ENCODE measurements around the gene CPNE7. TPM values are rescaled to one million over a fixed set of nuclear protein-coding genes. Genes with fewer than 3 reads are reported as not detected.

CPNE7 gene
- total RNA-seq, 1 donor from 2014 or later, result 1.1 TPM

- FAIRE-seq (no peak), DNase-seq (ENCODE audit: low read depth) (no peak)
- peaks cover 20% of the 10 kb centered on the region for H3K36me3 ChIP-seq (ENCODE audit: control insufficient read depth, insufficient read depth, low read length)
- H3K27me3 ChIP-seq (ENCODE audit: control insufficient read depth, insufficient read depth, low read length), result no peaks in the 10 kb centered on the region
- H3K4me3 ChIP-seq (ENCODE audit: low read depth, low read length), result no peak overlapping the region
- TF ChIP-seq, protein P1, sequence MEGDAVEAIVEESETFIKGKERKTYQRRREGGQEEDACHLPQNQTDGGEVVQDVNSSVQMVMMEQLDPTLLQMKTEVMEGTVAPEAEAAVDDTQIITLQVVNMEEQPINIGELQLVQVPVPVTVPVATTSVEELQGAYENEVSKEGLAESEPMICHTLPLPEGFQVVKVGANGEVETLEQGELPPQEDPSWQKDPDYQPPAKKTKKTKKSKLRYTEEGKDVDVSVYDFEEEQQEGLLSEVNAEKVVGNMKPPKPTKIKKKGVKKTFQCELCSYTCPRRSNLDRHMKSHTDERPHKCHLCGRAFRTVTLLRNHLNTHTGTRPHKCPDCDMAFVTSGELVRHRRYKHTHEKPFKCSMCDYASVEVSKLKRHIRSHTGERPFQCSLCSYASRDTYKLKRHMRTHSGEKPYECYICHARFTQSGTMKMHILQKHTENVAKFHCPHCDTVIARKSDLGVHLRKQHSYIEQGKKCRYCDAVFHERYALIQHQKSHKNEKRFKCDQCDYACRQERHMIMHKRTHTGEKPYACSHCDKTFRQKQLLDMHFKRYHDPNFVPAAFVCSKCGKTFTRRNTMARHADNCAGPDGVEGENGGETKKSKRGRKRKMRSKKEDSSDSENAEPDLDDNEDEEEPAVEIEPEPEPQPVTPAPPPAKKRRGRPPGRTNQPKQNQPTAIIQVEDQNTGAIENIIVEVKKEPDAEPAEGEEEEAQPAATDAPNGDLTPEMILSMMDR (IDR thresholded peaks at IDR 0.05; ENCODE audit: insufficient read depth, low read length, severe bottlenecking), result no peak
Measured at GRCh38 chr16:89544113-89544512, 31.4 kb upstream of the CPNE7 start.

- DNase-seq (ENCODE audit: low read depth) (no peak), FAIRE-seq (no peak)
- Histone ChIP-seq H3K27me3 (ENCODE audit: control insufficient read depth, insufficient read depth, low read length) (no peaks in the 10 kb centered on the region), H3K36me3 (ENCODE audit: control insufficient read depth, insufficient read depth, low read length) (peaks cover 22% of the 10 kb centered on the region), H3K4me3 (ENCODE audit: low read depth, low read length) (no peak overlapping the region)
- TF ChIP-seq, protein P1 (IDR thresholded peaks at IDR 0.05; ENCODE audit: insufficient read depth, low read length, severe bottlenecking), result no peak
Measured at GRCh38 chr16:89544713-89545043, 30.9 kb upstream of the CPNE7 start.

DNA sequence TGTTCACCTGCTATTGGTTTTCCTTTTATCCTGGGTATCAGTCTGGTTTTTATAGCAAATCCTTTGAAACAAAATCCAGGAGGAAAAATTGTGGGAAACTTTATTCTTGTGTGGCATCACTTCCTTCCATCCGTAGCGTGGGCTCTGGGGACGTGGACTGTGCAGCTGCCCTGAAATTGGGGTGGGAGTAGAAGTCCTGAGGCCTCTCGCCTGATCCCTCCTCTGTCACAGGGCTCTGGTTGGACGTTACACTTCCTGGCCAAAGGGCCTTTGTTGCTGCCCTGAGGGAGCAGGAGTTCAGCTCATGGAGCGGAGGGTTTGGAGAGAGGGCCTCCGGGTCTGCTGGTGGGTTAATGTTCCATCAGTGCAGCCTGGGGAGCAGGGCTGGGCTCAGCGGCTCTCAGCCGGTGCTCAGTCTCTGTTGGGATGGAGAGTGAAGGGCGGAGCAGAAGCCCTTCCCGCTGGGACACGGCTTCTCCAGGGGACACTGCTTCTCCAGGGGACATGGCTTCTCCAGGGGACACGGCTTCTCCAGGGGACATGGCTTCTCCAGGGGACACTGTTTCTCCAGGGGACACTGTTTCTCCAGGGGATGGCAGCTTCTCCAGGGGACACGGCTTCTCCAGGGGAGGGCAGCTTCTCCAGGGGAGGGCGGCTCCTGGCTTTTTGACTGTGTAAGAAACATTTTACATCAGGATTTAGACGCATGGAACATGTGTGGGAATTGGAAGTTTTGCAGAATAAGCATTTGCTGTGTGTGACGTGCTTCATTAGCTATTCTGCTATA is 30.3 kb upstream of the CPNE7 start:
- Histone ChIP-seq H3K4me3 (ENCODE audit: low read depth, low read length) (no peak overlapping the region), H3K36me3 (ENCODE audit: control insufficient read depth, insufficient read depth, low read length) (peaks cover 23% of the 10 kb centered on the region), H3K27me3 (ENCODE audit: control insufficient read depth, insufficient read depth, low read length) (no peaks in the 10 kb centered on the region)
- no peak for FAIRE-seq
- TF ChIP-seq, protein P1 (IDR thresholded peaks at IDR 0.05; ENCODE audit: insufficient read depth, low read length, severe bottlenecking), result no peak
- no peak for DNase-seq (ENCODE audit: low read depth)

DNA sequence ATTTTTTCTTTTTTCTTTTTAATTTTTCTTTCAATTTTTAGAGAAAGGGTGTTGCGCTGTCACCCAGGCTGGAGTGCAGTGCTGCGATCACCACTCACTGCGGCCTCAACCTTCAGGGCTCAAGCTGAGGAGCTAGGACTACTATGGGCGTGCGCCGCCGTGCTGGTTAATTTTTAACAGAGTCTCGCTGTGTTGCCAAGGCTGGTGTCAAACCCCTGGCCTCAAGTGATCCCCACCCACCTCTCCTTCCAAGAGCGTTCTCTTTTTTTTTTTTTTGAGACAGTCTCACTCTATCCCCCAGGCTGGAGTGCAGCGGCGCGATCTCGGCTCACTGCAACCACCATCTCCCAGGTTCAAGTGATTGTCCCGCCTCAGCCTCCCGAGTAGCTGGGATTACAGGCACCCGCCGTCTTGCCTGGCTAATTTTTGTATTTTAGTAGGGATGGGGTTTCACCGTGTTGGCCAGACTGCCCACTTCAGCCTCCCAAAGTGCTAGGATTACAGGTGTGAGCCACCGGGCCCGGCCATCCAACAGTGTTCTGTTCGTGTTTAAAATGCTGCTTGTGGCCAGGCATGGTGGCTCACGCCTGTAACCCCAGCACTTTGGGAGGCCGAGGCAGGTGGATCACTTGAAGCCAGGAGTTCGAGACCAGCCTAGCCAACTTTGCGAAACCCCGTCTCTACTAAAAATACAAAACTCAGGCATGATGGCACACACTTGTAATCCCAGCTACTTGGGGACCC is 29.6 kb upstream of the CPNE7 start:
- H3K27me3 ChIP-seq (ENCODE audit: control insufficient read depth, insufficient read depth, low read length), result no peaks in the 10 kb centered on the region
- DNase-seq (ENCODE audit: low read depth) (no peak), FAIRE-seq (no peak)
- TF ChIP-seq, protein P1 (IDR thresholded peaks at IDR 0.05; ENCODE audit: insufficient read depth, low read length, severe bottlenecking), result no peak
- H3K36me3 ChIP-seq (ENCODE audit: control insufficient read depth, insufficient read depth, low read length), result peaks cover 25% of the 10 kb centered on the region
- H3K4me3 ChIP-seq (ENCODE audit: low read depth, low read length), result no peak overlapping the region

GRCh38 chr16:89546781-89547180 is 28.8 kb upstream of the CPNE7 start:
- H3K36me3 ChIP-seq (ENCODE audit: control insufficient read depth, insufficient read depth, low read length), result peaks cover 25% of the 10 kb centered on the region
- H3K27me3 ChIP-seq (ENCODE audit: control insufficient read depth, insufficient read depth, low read length), result no peaks in the 10 kb centered on the region
- TF ChIP-seq, protein P1 (IDR thresholded peaks at IDR 0.05; ENCODE audit: insufficient read depth, low read length, severe bottlenecking), result no peak
- H3K4me3 ChIP-seq (ENCODE audit: low read depth, low read length), result no peak overlapping the region
- no peak for DNase-seq (ENCODE audit: low read depth)
- FAIRE-seq, result no peak

All from bronchial epithelial cell (primary cell).